HG03103 (cell line): ENCODE measurements around the gene MYORG.
"Not testable (repeated sequence)": the region's sequence is repeated elsewhere in the genome, so short reads cannot be mapped to it uniquely, and the experiment has no call there.

Experiments
- ATAC-seq: cut with Tn5 transposase; IDR thresholded peaks from one replicate; pipeline ENCODE4 v1.9.1; 2021; ENCODE audit warnings: low read depth; ENCODE audit not compliant: unreplicated experiment

The MYORG gene

GRCh38 chr9:34338079-34338478, 38.6 kb downstream of the MYORG start:
- not testable (repeated sequence) for ATAC-seq

- ATAC-seq, result no peak
Observed at GRCh38 chr9:34337403-34337802, 39.3 kb downstream of the MYORG start.

GRCh38 chr9:34335376-34335775, 41.3 kb downstream of the MYORG start:
- no peak for ATAC-seq

GRCh38 chr9:34334916-34335315, 41.8 kb downstream of the MYORG start:
- ATAC-seq, result no peak

- no peak for ATAC-seq
Observed at GRCh38 chr9:34334337-34334824, 42.3 kb downstream of the MYORG start.

GRCh38 chr9:34333836-34334235, 42.9 kb downstream of the MYORG start:
- ATAC-seq, result no peak

- no peak for ATAC-seq
Observed at GRCh38 chr9:34332076-34332964, 44.4 kb downstream of the MYORG start.

- no peak for ATAC-seq
Observed at GRCh38 chr9:34331196-34331595, 45.5 kb downstream of the MYORG start.

- ATAC-seq, result peak; percentile 91
Observed at GRCh38 chr9:34328987-34329832, 47.5 kb downstream of the MYORG start, which contains the start of the genes KIF24 and NUDT2. KIF24 (minus strand) TSS chr9:34329268; CDS start chr9:34311346, 17,922 bp downstream. NUDT2 (plus strand) TSS chr9:34329569; CDS start chr9:34339040, 9,471 bp downstream.

GRCh38 chr9:34328500-34328986, 48.2 kb downstream of the MYORG start:
- ATAC-seq, result no peak

- no peak for ATAC-seq
Observed at GRCh38 chr9:34326690-34327089, 50.0 kb downstream of the MYORG start.

- no peak for ATAC-seq
Observed at GRCh38 chr9:34322899-34323591, 53.7 kb downstream of the MYORG start.

GRCh38 chr9:34321451-34321850, 55.2 kb downstream of the MYORG start:
- ATAC-seq, result no peak

GRCh38 chr9:34318163-34318790, 58.4 kb downstream of the MYORG start:
- ATAC-seq, result no peak

- no peak for ATAC-seq
Observed at GRCh38 chr9:34317436-34317835, 59.3 kb downstream of the MYORG start.
